Measurements from ENCODE around the gene BRAP. TPM values are rescaled to one million over a fixed set of nuclear protein-coding genes. Genes with fewer than 3 reads are reported as not detected.
"Not testable (repeated sequence)": the region's sequence is repeated elsewhere in the genome, so short reads cannot be mapped to it uniquely, and the experiment has no call there.

Gene BRAP
- total RNA-seq, 1 donor from 2014 or later: 28.7 TPM

- no peak for DNase-seq
Observed at GRCh38 chr12:111605911-111606766, 79.6 kb downstream of the BRAP start.

- DNase-seq: not testable (repeated sequence)
Observed at GRCh38 chr12:111602857-111603256, 82.9 kb downstream of the BRAP start.

DNA sequence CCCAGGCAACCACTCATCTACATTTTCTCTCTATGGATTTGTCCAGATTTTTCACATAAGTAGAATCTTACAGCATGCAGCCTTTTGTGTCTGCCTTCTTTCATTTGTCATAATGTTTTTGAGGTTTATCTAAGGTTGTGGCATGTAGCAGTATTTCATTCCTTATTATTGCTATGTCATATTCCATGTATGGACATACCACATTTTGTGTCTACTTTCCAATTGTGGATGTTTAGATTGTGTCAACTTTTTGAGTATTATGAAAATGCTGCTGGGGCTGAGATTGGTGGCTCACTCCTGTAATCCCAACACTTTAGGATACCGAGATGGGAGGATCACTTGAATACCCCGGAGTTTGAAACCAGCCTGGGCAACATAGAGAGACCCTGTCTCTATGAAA is 83.4 kb downstream of the BRAP start:
- DNase-seq: no peak

- not testable (repeated sequence) for DNase-seq
Observed at GRCh38 chr12:111600986-111601385, 84.8 kb downstream of the BRAP start.

DNA sequence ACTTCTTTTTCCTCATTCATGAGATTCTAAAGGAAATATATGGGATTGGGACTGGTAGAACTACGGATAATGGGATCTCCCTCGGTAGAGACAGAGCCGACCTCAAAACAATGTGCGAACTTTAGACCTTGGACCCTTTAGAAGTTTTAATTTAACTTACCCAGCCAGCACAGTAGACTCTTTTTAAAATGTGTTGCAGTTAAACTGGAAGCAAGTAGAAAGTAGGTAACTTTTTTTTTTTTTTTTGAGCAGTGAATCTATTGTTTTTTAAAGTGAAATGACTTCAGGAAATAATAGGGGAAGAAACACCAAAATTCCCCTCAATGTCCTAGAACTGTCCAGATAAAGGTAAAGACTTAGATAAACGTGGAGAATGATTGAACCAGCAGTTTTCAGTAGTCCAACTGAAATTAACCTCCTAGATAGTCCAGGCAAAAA is 85.5 kb downstream of the BRAP start:
- no peak for DNase-seq

DNA sequence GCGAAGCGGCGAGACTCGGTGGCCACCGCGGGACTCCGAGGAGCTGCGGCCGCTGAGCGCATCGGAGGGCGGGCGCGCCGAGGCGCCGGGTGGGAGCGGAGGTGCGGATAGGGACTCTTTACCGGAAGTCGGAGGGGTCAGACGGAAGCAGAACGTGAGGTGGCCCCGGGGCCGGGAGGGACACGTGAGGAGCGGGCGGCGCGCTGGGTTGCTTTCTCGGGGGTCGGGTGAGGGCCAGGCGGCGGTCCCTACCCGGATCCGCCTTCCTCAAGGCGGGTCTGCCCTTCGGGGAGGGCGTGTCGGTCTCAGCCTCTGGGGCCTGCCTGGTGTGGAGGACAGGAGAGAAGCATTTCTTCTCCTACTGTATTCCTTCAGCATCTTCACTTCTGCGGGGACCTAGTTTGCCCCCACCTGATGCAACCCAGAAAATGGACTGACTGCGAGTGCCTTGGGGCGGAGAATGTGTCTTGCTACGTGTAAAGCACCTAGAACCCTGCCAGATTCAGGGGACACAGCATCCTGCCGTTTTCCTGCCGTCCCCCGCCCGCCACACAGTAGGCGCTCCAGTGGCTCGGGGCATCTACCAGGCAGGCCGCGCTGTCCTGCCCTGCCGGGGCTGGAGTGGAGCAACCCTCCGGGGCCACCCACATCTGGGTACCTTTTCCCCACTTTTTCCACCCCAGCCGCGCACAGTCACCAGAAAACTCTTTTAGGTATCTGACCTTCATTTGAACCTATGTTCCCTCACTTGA is 86.1 kb downstream of the BRAP start:
- DNase-seq: peak; percentile 77

DNA sequence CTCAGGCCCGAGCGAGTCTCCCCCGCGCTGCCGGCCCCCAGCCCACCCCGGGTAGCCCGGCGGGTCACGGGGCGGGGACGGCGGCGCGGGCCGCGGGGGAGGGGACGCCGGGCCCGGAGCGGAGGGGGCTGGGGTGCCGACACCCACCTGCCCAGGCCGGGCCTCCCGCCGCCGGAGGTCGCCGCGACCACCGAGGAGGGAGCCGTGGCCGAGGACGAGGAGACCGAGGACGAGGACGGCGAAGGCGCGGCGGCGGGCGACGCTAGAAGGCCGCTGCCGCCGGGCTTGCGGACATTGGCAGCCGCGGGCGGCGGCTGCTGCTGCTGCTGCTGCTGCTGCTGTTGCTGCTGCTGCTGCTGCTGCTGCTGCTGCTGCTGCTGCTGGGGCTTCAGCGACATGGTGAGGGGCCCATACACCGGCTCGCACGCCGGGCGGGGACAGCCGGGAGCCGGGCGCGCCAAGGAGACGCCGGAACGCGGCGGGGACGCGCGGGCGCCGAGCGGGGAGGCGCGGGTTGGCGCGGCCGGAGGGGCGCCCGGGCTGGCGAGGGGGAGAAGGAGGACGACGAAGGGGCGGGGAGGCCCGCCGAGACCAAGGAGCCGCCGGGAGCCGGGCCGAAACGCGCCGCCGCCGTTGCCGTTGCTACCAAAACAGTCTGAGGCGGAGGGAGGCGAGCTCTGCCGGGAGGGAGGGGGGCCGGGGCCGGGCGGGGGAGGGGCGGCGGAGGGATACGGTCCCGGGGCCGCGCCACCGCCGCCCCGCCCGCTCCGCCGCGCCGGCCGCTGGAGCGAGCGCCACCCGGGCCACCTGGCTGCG is 86.9 kb downstream of the BRAP start, which contains the start of gene ATXN2:
TSS of gene ATXN2 (minus strand) at position 679 of the 816 bp plus-strand sequence. CDS start at position 398, 281 bp downstream.
- peak; percentile 77 for DNase-seq

DNA sequence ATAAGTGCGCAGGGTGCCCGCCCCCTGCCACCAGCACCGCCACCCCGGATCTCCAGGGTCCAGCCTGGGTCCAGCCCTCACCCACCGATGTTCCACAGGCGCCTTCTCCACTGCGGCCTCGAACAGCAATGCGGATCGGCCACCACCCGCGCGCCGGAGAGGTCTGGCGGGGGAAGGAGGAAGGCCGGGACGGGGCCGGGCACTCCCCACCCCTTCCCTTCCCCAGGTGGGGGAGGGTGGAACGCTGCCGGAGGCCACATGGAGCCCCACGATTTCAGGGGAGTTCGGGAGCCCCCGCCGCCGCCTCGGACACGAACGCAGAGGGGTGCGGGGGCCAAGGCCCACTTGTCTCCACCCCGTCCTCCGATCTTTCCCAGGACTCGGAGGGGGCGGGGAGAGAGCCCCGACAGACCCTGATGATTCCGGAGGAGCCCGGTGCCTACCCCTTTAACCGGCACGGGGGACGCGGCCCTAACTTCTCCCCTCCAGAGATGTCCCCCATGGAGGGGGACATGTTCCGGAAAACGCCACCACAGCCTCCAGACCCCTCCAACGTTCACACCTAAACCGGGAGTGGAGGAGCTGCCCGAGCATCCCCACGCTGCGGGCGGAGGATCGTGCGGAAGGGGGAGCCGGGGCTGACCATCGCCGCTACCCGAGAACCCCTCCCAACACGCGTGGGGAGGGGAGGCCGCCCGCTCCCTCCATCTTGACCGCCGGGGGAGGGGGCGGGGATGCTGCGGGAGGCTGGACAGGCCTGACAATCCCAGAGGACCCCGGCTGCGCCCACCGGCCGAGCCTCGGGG is 87.7 kb downstream of the BRAP start:
- peak; percentile 35 for DNase-seq

- DNase-seq: peak; percentile 18
Observed at GRCh38 chr12:111596985-111597830, 88.5 kb downstream of the BRAP start.

DNA sequence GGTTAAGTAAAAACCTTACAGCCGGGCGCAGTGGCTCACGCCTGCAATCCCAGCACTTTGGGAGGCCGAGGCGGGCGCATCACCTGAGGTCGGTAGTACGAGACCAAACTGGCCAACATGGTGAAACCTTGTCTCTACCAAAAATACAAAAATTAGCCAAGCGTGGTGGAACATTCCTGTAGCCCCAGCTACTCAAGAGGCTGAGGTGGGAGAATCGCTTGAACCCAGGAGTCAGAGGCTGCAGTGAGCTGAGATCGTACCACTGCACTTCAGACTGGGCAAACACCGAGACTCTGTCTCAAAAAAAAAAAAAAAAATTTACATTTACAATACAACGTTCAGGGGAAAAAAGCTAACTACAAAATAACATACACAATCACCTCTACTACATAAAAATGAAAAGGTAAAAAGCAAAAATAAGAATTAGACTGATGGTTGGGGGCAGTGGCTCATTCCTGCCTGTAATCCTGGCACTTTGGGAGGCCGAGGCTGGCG is 90.4 kb downstream of the BRAP start:
- DNase-seq: not testable (repeated sequence)

Other genes starting within 250 kb of the BRAP start
- 79.5 TPM for gene ATXN2, start 86.6 kb downstream of the BRAP start, total RNA-seq
- gene ACAD10, start 97 bp upstream of the BRAP start, total RNA-seq: 11.1 TPM
- 15.4 TPM for gene ALDH2, start 81.0 kb upstream of the BRAP start, total RNA-seq
- gene MAPKAPK5, start 156.3 kb upstream of the BRAP start, total RNA-seq: 33.8 TPM

Measured in occipital lobe (tissue), 2 donors.